IPS-NIHi7 (cell line): ENCODE measurements around the gene CRELD1.

Experiments used
- DNase-seq: peaks from one replicate; pipeline ENCODE4 v3.0.0; 2012; ENCODE audit warnings: mixed read lengths; ENCODE audit errors: extremely low spot score

CRELD1 gene

GRCh38 chr3:9903904-9904303 is 29.7 kb upstream of the CRELD1 start:
- no peak for DNase-seq

- no peak for DNase-seq
These were observed 27.2 kb upstream of the CRELD1 start for GRCh38 chr3:9906480-9906879.

GRCh38 chr3:9908286-9908685 is 25.3 kb upstream of the CRELD1 start:
- DNase-seq, result no peak

GRCh38 chr3:9909221-9910013 is 24.2 kb upstream of the CRELD1 start:
- DNase-seq, result no peak

- DNase-seq, result no peak
These were observed 21.8 kb upstream of the CRELD1 start for GRCh38 chr3:9911863-9912262.

GRCh38 chr3:9912294-9912935 is 21.2 kb upstream of the CRELD1 start:
- no peak for DNase-seq

DNA sequence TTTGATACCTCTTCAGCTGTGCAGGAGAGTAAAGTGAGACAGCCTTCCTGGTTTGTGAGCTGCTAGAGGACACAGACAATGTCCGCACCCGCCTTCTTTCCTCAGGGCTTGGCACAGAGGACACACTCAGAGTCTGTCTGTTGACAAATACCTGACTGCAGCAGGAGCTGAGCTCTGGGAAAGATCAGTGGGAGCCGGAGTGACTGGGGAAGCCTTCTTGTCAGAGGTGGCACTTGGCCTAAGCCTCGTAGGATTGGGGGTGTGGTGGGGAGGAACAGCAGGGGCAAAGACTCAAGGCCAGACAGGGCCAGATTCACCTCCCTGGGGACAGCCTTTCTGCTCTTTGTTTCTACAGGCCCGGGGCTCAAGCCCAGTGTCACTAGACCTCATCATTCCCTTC is 20.0 kb upstream of the CRELD1 start:
- DNase-seq, result no peak

- DNase-seq, result no peak
These were observed 19.6 kb upstream of the CRELD1 start for GRCh38 chr3:9914011-9914410.

DNA sequence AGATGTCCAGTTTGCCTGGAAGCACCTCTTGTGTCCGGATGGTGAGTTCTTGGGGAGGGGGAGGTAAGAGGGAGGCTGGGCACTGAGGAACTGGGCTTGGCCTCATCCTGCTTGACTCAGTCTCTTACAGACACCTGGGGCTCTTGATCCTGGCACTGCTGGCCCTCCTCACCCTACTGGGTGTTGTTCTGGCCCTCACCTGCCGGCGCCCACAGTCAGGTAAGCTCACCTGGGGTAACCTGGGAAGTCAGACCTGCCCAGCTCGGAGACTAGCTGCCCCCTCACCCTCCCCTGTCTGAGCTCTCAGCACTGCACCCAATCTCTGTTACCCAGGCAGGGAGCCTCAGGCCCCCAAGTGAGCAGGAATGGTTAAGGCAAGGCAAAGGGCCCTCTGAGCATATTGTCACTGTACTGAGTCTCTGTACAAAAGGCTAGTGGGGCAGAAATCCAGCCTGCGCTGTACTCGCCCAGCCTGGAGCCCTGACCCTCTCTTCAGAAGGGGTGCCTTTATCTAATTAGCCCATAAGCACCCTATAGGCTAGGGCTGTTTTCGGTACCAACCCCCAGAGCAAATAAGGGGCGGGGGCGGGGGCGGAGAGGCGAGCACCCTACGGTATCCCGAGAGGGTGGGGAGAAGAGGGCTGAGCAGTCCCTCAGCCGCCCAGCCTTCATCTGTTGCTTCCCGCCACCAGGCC is 18.9 kb upstream of the CRELD1 start:
- DNase-seq, result peak; percentile 63

DNA sequence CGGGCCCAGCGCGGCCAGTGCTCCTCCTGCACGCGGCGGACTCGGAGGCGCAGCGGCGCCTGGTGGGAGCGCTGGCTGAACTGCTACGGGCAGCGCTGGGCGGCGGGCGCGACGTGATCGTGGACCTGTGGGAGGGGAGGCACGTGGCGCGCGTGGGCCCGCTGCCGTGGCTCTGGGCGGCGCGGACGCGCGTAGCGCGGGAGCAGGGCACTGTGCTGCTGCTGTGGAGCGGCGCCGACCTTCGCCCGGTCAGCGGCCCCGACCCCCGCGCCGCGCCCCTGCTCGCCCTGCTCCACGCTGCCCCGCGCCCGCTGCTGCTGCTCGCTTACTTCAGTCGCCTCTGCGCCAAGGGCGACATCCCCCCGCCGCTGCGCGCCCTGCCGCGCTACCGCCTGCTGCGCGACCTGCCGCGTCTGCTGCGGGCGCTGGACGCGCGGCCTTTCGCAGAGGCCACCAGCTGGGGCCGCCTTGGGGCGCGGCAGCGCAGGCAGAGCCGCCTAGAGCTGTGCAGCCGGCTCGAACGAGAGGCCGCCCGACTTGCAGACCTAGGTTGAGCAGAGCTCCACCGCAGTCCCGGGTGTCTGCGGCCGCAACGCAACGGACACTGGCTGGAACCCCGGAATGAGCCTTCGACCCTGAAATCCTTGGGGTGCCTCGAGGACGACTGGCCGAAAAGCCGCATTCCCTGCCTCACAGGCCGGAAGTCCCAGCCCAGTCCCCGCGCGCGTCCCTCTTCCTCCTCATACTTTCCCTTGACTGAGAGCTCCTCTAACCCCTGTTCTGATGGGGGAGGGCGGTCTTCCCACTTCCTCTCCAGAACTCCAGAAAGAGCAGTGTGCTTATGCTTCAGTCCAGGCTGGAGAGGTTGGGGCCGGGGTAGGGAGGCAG is 18.1 kb upstream of the CRELD1 start:
- DNase-seq, result peak; percentile 49

DNA sequence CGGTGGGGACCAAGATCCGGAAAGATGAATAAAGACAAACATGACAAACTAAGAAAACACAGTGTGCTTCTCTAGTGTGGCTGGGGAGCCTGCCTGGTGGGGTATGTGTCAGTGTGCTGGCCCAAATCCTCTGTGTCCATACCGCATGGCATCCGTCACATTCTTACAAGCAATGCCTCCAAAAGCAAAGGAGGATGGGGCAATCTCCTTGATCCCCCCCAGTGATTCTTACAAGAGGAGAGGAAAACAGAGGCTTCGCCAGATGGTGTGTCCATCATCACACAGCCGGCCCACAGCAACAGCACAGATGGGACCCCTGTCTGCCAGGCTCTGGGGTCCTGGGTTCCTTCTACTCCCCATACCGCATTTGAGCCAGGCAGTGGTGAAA is 17.3 kb upstream of the CRELD1 start:
- DNase-seq, result no peak

DNA sequence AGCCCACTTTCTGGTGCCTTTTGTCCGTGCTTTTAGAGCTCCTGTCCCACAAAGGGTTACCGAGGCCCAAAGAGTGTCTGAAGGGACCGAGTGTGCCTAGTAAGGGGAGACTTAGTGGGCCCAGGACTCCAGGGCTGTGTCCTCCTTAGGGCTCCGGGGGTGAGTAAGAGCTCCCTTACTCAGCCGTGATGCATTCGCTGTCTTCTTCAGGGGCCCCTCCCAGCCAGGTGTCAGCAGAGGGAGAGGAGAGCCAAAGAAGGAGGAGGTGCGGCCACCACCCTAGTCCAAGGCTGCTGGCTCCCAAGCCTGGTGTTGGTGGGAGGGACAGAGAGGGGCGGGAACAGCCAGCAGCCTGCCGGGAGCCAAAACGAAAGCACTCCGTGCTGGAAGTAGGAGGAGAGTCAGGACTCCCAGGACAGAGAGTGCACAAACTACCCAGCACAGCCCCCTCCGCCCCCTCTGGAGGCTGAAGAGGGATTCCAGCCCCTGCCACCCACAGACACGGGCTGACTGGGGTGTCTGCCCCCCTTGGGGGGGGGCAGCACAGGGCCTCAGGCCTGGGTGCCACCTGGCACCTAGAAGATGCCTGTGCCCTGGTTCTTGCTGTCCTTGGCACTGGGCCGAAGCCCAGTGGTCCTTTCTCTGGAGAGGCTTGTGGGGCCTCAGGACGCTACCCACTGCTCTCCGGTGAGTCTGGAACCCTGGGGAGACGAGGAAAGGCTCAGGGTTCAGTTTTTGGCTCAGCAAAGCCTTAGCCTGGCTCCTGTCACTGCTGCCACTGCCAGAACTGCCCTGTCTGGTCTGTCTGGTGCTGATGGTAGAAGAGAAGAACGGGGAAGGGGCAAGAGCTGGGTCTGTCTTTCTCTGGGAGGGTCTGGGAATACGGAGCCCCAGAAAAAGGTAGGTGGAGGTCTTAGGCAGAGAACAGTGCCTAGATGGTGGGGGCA is 16.6 kb upstream of the CRELD1 start, which contains the start of gene IL17RC:
Gene IL17RC (plus strand): TSS at position 365 of the 947 bp plus-strand sequence. CDS start 218 bp downstream, at position 583.
- peak; percentile 87 for DNase-seq

DNA sequence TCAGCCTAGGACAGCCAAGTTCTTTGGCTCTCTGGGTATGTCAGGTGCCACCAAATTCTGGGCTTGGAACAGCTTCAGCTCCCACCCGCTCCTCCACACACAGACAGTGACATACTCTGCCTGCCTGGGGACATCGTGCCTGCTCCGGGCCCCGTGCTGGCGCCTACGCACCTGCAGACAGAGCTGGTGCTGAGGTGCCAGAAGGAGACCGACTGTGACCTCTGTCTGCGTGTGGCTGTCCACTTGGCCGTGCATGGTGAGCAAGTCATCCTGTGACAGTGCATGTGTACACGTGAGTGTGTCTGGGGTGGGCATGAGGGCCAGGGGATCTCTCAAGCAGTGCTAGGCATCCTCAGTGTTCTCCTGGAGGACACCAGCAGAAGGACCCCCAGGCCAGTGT is 15.8 kb upstream of the CRELD1 start:
- no peak for DNase-seq

DNA sequence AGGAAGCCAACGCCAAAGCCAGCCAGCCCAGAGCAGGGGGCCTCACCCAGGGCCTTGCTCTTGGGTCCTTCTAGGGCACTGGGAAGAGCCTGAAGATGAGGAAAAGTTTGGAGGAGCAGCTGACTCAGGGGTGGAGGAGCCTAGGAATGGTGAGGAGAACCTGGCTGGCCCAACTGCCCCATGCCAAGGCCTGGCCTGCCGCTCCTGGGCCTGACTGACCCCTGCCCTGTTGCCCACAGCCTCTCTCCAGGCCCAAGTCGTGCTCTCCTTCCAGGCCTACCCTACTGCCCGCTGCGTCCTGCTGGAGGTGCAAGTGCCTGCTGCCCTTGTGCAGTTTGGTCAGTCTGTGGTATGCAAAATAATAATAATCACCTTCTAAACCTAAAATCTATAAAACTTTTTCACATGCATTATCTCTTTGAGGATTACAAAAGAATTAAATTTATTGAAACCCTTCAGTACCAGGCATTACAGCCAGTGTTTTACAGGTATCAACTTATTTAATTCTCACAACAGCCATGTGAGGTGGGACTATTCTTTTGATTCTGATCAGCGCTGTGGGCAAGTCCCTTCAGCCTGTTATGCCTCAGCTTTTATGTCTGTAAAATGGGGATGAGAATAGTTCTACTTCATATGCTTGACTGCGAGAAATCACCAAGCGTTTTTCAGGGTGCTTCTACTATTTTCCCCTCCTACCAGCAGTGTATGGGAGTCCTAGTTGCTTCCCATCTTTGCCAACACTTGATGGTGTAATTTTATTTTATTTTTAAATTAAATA is 15.2 kb upstream of the CRELD1 start:
- no peak for DNase-seq

GRCh38 chr3:9928158-9928557 is 5.5 kb upstream of the CRELD1 start:
- no peak for DNase-seq

DNA sequence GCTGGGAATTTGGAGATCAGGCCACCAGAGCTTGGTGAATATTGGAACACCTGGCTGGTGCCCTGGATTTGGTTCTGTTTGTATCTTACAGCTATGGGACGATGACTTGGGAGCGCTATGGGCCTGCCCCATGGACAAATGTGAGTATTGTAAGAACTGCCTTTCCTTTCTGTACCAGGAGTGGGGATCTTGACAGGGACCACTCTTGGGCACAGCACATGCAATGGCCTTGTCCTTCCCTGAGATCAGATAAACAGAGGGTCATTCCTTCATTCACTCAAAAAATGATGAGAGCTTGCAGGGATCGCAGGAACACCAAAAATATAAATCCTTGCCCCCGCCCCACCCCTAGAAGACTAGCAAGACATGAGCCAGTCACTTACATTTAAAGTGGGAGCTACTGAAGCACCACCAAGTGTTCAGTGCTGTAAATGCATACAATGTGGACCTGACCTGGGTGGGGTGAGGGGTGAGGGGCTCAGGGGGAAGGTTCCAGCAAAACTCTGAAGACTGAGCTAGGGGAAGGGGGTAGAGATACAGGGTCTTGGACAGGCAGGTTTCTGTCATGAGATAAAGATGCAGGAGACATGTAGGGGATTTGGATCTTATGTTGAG is 2.7 kb upstream of the CRELD1 start:
- DNase-seq, result no peak

- no peak for DNase-seq
These were observed 1.1 kb upstream of the CRELD1 start for GRCh38 chr3:9932535-9932842.

DNA sequence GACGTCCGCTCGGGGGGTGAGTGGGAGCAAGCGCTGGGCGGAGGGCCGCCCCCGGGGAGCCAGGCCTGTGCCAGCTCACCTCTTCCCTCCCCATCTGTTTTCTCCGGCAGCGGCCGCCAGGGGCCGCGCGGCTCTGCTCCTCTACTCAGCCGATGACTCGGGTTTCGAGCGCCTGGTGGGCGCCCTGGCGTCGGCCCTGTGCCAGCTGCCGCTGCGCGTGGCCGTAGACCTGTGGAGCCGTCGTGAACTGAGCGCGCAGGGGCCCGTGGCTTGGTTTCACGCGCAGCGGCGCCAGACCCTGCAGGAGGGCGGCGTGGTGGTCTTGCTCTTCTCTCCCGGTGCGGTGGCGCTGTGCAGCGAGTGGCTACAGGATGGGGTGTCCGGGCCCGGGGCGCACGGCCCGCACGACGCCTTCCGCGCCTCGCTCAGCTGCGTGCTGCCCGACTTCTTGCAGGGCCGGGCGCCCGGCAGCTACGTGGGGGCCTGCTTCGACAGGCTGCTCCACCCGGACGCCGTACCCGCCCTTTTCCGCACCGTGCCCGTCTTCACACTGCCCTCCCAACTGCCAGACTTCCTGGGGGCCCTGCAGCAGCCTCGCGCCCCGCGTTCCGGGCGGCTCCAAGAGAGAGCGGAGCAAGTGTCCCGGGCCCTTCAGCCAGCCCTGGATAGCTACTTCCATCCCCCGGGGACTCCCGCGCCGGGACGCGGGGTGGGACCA is 632 bp upstream of the CRELD1 start:
- DNase-seq, result peak; percentile 80

- no peak for DNase-seq
These were observed 594 bp downstream of the CRELD1 start for GRCh38 chr3:9934235-9934621.
